Left ventricle myocardium inferior (tissue), 1 donor: Measurements from ENCODE around the gene VCAN. TPM values are rescaled to one million over a fixed set of nuclear protein-coding genes. Genes with fewer than 3 reads are reported as not detected.

Experiments used
- DNase-seq: peaks from one replicate; pipeline ENCODE4 v3.0.0-alpha.2; 2020
- H3K27ac ChIP-seq: fragments of 200-600 bp; replicated peaks from 2 replicates; pipeline ENCODE4 v1.8.0; 2021
- H3K27me3 ChIP-seq: fragments of 200-600 bp; 2 replicates; pipeline ENCODE4 v1.8.0; 2021; ENCODE audit warnings: low read depth
- H3K36me3 ChIP-seq: fragments of 200-600 bp; 2 replicates; pipeline ENCODE4 v1.8.0; 2021
- H3K4me1 ChIP-seq: fragments of 200-600 bp; 2 replicates; pipeline ENCODE4 v1.8.0; 2021
- H3K4me3 ChIP-seq: fragments of 200-600 bp; 2 replicates; pipeline ENCODE4 v1.8.0; 2021; ENCODE audit warnings: mild to moderate bottlenecking, moderate library complexity
- H3K9me3 ChIP-seq: fragments of 200-600 bp; replicated peaks from 2 replicates; pipeline ENCODE4 v1.8.0; 2021
- CTCF ChIP-seq: fragments of 200-600 bp; IDR thresholded peaks from 2 replicates; pipeline ENCODE4 v1.8.0; 2021; ENCODE audit warnings: antibody characterized with exemption, mild to moderate bottlenecking, borderline replicate concordance
- intact Hi-C: fragments of 100-400 bp; cut with micrococcal nuclease; formaldehyde crosslinking; loops from one replicate; pipeline ENCODE4 v1.11.0; 2022
- total RNA-seq: library from RNA; stranded (reverse); fragmentation: NEBNext Ultra II Directional; extraction: Animal tissue kit (Norgen Biotek cat#: 25700); gene quantifications from one replicate; pipeline ENCODE4 v1.2.1, GENCODE V29; 2021
- donor health status: DM: no; HTN: yes; CAD: no; lungs with severe emphysema.

VCAN gene
- total RNA-seq, 1 donor from 2014 or later, result 25.2 TPM

- TF ChIP-seq CTCF, result no peak
- Histone ChIP-seq H3K36me3 (no peaks in the 10 kb centered on the region), H3K4me3 (no peak overlapping the region)
Measured at GRCh38 chr5:83530193-83530592, 58.6 kb downstream of the VCAN start.

GRCh38 chr5:83531661-83532060, 60.1 kb downstream of the VCAN start:
- H3K4me3 ChIP-seq, result no peak overlapping the region
- no peaks in the 10 kb centered on the region for H3K36me3 ChIP-seq
- intact Hi-C loops, result no loop called here
- no peak for DNase-seq
- no peak for TF ChIP-seq CTCF
- no peaks in the 10 kb centered on the region for H3K4me1 ChIP-seq
- no peaks in the 10 kb centered on the region for H3K27me3 ChIP-seq
- no peaks in the 10 kb centered on the region for H3K9me3 ChIP-seq
- no peak overlapping the region for H3K27ac ChIP-seq

More at GRCh38 chr5:83530193-83530592, 58.6 kb downstream of the VCAN start:
- H3K27me3 ChIP-seq, result no peaks in the 10 kb centered on the region
- H3K27ac ChIP-seq, result no peak overlapping the region
- H3K9me3 ChIP-seq, result no peaks in the 10 kb centered on the region
- intact Hi-C loops, result no loop called here
- no peak for DNase-seq
- no peaks in the 10 kb centered on the region for H3K4me1 ChIP-seq

GRCh38 chr5:83538786-83539462, 67.4 kb downstream of the VCAN start:
- intact Hi-C loops, result no loop called here
- Histone ChIP-seq H3K4me3 (no peak overlapping the region), H3K36me3 (no peaks in the 10 kb centered on the region), H3K4me1 (no peaks in the 10 kb centered on the region), H3K27me3 (peaks cover 10% of the 10 kb centered on the region), H3K9me3 (no peaks in the 10 kb centered on the region), H3K27ac (no peak overlapping the region)
- no peak for DNase-seq
- no peak for TF ChIP-seq CTCF

GRCh38 chr5:83539463-83539790, 67.9 kb downstream of the VCAN start:
- Histone ChIP-seq H3K4me1 (no peaks in the 10 kb centered on the region), H3K4me3 (no peak overlapping the region), H3K9me3 (no peaks in the 10 kb centered on the region), H3K27me3 (peaks cover 10% of the 10 kb centered on the region), H3K27ac (no peak overlapping the region), H3K36me3 (no peaks in the 10 kb centered on the region)
- intact Hi-C loops, result no loop called here
- DNase-seq, result no peak
- no peak for TF ChIP-seq CTCF

GRCh38 chr5:83540105-83540504, 68.6 kb downstream of the VCAN start:
- no peaks in the 10 kb centered on the region for H3K4me1 ChIP-seq
- no peak for DNase-seq
- no peak for TF ChIP-seq CTCF
- H3K27me3 ChIP-seq, result peaks cover 10% of the 10 kb centered on the region
- H3K4me3 ChIP-seq, result no peak overlapping the region
- no peaks in the 10 kb centered on the region for H3K9me3 ChIP-seq
- H3K36me3 ChIP-seq, result no peaks in the 10 kb centered on the region
- intact Hi-C loops, result no loop called here
- no peak overlapping the region for H3K27ac ChIP-seq
